Common myeloid progenitor, CD34-positive (primary cell): ENCODE measurements around the gene HIGD2B.
"Not testable (repeated sequence)": the region's sequence is repeated elsewhere in the genome, so short reads cannot be mapped to it uniquely, and the experiment has no call there.

Source experiments
- CTCF ChIA-PET: fragments of 350-600 bp; sonication (Branson Sonifier 250); formaldehyde crosslinking; loops from one replicate; lab custom pipeline; 2021; ENCODE audit warnings: antibody characterized with exemption; lab: Charles Lee
- POLR2A ChIA-PET: fragments of 350-600 bp; sonication (Branson Sonifier 250); formaldehyde crosslinking; loops from one replicate; lab custom pipeline; 2021; ENCODE audit warnings: antibody characterized with exemption; lab: Charles Lee
- DNase-seq, 3 donors: peaks; one replicate each; pipeline versions ENCODE4 v3.0.0 to v3.0.0-alpha.2; 2013
- H3K27ac ChIP-seq, 2 experiments: 1 replicate in 1 of 2; 2 replicates in 1 of 2; pipeline ENCODE4 v1.7.0; 2013; ENCODE audit warnings: inconsistent platforms in 2 of 2, low read length in 2 of 2, mild to moderate bottlenecking in 2 of 2, low read depth in 1 of 2, moderate library complexity in 1 of 2; ENCODE audit not compliant: severe bottlenecking in 2 of 2, insufficient read depth in 1 of 2, poor library complexity in 1 of 2
- H3K27me3 ChIP-seq, 5 experiments: replicated peaks in 2 of 5; 1 replicate in 3 of 5; 2 replicates in 2 of 5; pipeline versions ENCODE4 v1.6.1 to v1.7.0; 2013; ENCODE audit warnings: low read length in 4 of 5, mild to moderate bottlenecking in 2 of 5, moderate library complexity in 2 of 5, inconsistent platforms in 1 of 5; ENCODE audit not compliant: insufficient read depth in 5 of 5, control insufficient read depth in 4 of 5
- H3K36me3 ChIP-seq, 4 experiments: 1 replicate in 2 of 4; 2 replicates in 2 of 4; pipeline versions ENCODE4 v1.6.1 to v1.7.0; 2013; ENCODE audit warnings: low read length in 3 of 4, control low read depth in 1 of 4, mild to moderate bottlenecking in 1 of 4; ENCODE audit not compliant: control insufficient read depth in 4 of 4, insufficient read depth in 4 of 4
- H3K4me1 ChIP-seq, 4 experiments: 1 replicate in 3 of 4; 2 replicates in 1 of 4; pipeline versions ENCODE4 v1.6.1 to v1.7.1; 2013; ENCODE audit warnings: low read length in 3 of 4, mild to moderate bottlenecking in 3 of 4, control low read depth in 1 of 4, inconsistent platforms in 1 of 4, moderate library complexity in 1 of 4; ENCODE audit not compliant: control insufficient read depth in 4 of 4, insufficient read depth in 4 of 4; ENCODE audit errors: control extremely low read depth in 1 of 4
- H3K4me3 ChIP-seq, 7 experiments: 1 replicate in 4 of 7; 2 replicates in 3 of 7; pipeline versions ENCODE4 v1.5.1 to v1.7.0; 2013; ENCODE audit warnings: mild to moderate bottlenecking in 7 of 7, low read length in 6 of 7, moderate library complexity in 6 of 7, inconsistent platforms in 2 of 7, low read depth in 2 of 7, control low read depth in 1 of 7; ENCODE audit not compliant: insufficient read depth in 4 of 7, control insufficient read depth in 1 of 7; ENCODE audit errors: extremely low read depth in 1 of 7
- H3K9me3 ChIP-seq, 5 experiments: 1 replicate in 4 of 5; 2 replicates in 1 of 5; pipeline versions ENCODE4 v1.6.1 to v1.7.1; 2013; ENCODE audit warnings: low read length in 4 of 5, mild to moderate bottlenecking in 2 of 5, inconsistent platforms in 1 of 5, low read depth in 1 of 5, moderate library complexity in 1 of 5; ENCODE audit not compliant: control insufficient read depth in 4 of 5, insufficient read depth in 2 of 5; ENCODE audit errors: control extremely low read depth in 1 of 5
- WGBS: methylation state at CpG from one replicate; pipeline ENCODE4 v1.1.5; 2013; ENCODE audit not compliant: insufficient coverage; 5-methylcytosine and 5-hydroxymethylcytosine counted together

The HIGD2B gene

GRCh38 chr15:72661081-72661480 lies 24.9 kb downstream of the HIGD2B start:
- H3K27me3 ChIP-seq, CTCF ChIA-PET, H3K27ac ChIP-seq, H3K4me1 ChIP-seq, H3K36me3 ChIP-seq, H3K9me3 ChIP-seq, H3K4me3 ChIP-seq, DNase-seq, POLR2A ChIA-PET: not testable (repeated sequence)
- no CpG with 5 or more reads among the region's 10 CpGs for WGBS

DNA sequence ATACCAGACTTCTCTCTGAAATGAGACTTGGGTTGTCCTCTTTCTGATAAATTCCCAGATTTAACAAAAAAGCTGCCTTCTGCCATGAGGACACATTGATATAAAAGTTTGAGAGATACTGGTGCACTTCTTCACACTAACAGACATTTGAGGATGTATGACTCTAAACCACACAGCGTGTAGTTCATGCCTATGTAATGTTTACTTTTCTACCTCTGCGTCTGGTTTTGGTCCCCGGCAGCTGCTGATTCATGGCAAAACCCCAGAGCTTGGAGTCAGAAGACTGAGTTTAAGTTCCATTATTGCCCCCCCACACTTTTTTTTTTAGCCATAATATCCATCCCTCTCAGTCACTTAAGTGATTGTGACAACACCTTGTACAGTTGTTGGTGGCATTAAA lies 30.0 kb downstream of the HIGD2B start:
- H3K4me1 ChIP-seq, H3K9me3 ChIP-seq, H3K27me3 ChIP-seq, CTCF ChIA-PET, H3K27ac ChIP-seq, POLR2A ChIA-PET, H3K36me3 ChIP-seq, H3K4me3 ChIP-seq, DNase-seq: not testable (repeated sequence)
- WGBS, result no CpG with 5 or more reads among the region's 3 CpGs

- no CpG with 5 or more reads among the region's 7 CpGs for WGBS
- CTCF ChIA-PET, POLR2A ChIA-PET, DNase-seq, H3K4me3 ChIP-seq, H3K36me3 ChIP-seq, H3K9me3 ChIP-seq, H3K27me3 ChIP-seq, H3K4me1 ChIP-seq, H3K27ac ChIP-seq: not testable (repeated sequence)
Measured at GRCh38 chr15:72654397-72654796, 31.6 kb downstream of the HIGD2B start, which contains the start of gene GOLGA6B. TSS of gene GOLGA6B (plus strand) at chr15:72654697. CDS start at chr15:72654738, 41 bp downstream.

- POLR2A ChIA-PET, H3K9me3 ChIP-seq, DNase-seq, CTCF ChIA-PET, H3K4me3 ChIP-seq, H3K4me1 ChIP-seq, H3K27me3 ChIP-seq, H3K36me3 ChIP-seq, H3K27ac ChIP-seq: not testable (repeated sequence)
- 100% methylated on average over 2 of the region's 10 CpGs for WGBS
Measured at GRCh38 chr15:72648631-72649253, 37.2 kb downstream of the HIGD2B start.

DNA sequence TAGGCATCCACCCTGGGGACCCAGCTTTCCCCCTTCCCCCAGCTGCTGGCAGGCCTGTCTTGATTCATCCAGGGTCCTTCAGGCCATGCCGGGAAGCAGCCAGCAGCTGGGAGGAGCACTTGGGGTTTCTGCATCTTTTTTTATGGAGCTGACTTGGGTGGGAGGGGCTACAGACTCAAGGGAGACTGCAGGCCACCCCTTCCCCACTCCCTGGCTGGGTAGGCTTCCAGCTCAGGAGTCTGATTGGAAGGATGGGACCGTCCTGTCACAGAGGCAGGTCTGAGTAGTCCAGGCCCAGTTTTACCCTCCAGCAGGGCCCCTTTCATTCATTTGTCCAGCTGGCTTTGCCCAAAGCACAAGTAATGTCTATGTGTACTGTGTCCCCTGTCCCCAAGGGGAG lies 43.7 kb downstream of the HIGD2B start:
- H3K9me3 ChIP-seq, H3K36me3 ChIP-seq, H3K4me3 ChIP-seq, H3K27ac ChIP-seq, CTCF ChIA-PET, H3K4me1 ChIP-seq, H3K27me3 ChIP-seq, DNase-seq, POLR2A ChIA-PET: not testable (repeated sequence)
- WGBS, result no CpG with 5 or more reads among the region's 2 CpGs

DNA sequence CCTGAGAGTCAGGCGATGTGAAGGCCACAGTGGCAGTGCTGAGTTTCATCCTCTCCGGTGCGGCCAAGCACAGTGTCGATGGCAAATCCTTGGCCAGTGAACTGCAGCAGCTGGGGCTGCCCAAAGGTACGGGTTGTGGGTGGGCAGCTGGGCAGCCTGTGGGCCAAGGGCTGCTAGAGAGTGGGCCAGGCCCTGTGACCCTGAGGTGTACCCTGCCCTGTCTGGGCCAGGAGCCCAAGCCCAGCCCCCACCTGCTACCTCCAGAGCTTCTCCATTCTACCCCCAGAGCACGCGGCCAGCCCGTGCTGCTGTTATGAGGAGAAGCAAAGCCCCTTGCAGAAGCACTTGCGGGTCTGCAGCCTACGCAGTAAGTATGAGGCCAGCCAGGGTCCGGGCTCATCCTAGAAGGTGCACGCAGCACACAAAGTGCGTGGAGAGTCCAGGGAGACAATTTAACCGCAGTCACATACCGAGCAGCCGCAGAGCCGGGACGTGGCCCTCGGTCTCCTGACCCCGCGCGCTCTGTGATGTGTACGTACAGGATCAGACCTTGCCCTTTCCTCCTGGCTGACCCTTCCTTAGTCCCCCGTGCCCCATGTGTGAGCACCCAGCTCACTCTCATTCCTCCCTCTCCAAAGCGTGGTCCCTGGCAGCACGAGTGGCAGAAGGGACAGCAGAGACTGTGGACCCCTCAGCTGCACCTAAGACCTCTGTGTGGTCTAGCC lies 46.1 kb downstream of the HIGD2B start:
- H3K4me3 ChIP-seq, CTCF ChIA-PET, DNase-seq, H3K27me3 ChIP-seq, H3K9me3 ChIP-seq, H3K27ac ChIP-seq, H3K36me3 ChIP-seq, H3K4me1 ChIP-seq, POLR2A ChIA-PET: not testable (repeated sequence)
- no CpG with 5 or more reads among the region's 26 CpGs for WGBS

- peak; percentile 44 to 69 (median 50) for DNase-seq
- POLR2A ChIA-PET, H3K4me1 ChIP-seq, H3K36me3 ChIP-seq, H3K27ac ChIP-seq, H3K27me3 ChIP-seq, H3K9me3 ChIP-seq, CTCF ChIA-PET: not testable (repeated sequence)
- WGBS, result no CpG with 5 or more reads among the region's 43 CpGs
- peak overlapping the region in 2 of 7 experiments; percentile 57 to 60 for H3K4me3 ChIP-seq
Measured at GRCh38 chr15:72636519-72637282, 49.3 kb downstream of the HIGD2B start.
